Right ventricle myocardium inferior (tissue), 1 donor: ENCODE results near the gene SH3PXD2B. TPM values are rescaled to one million over a fixed set of nuclear protein-coding genes. Genes with fewer than 3 reads are reported as not detected.
A peak's percentile ranks its signal among the peaks of the same experiment; 100 is the strongest.
"Not testable (repeated sequence)": the region's sequence is repeated elsewhere in the genome, so short reads cannot be mapped to it uniquely, and the experiment has no call there.

Experiments used
- ATAC-seq: fragments of 200-7000 bp; cut with Tn5 transposase; one replicate; pipeline ENCODE4 v1.9.1; 2020; ENCODE audit warnings: mild to moderate bottlenecking, moderate library complexity
- DNase-seq: peaks from one replicate; pipeline ENCODE4 v3.0.0; 2021; ENCODE audit errors: missing footprints
- intact Hi-C: fragments of 100-400 bp; cut with DNase I; formaldehyde crosslinking; loops from one replicate; pipeline ENCODE4 v1.11.0; 2022
- total RNA-seq: library from RNA; stranded (reverse); fragmentation: NEBNext Ultra II Directional; extraction: Animal tissue kit (Norgen Biotek cat#: 25700); gene quantifications from one replicate; pipeline ENCODE4 v1.2.1, GENCODE V29; 2021
- donor health status: DM: no; HTN: yes; CAD: no; lungs with severe emphysema.

The SH3PXD2B gene
- total RNA-seq, 1 donor from 2014 or later: 5.4 TPM

DNA sequence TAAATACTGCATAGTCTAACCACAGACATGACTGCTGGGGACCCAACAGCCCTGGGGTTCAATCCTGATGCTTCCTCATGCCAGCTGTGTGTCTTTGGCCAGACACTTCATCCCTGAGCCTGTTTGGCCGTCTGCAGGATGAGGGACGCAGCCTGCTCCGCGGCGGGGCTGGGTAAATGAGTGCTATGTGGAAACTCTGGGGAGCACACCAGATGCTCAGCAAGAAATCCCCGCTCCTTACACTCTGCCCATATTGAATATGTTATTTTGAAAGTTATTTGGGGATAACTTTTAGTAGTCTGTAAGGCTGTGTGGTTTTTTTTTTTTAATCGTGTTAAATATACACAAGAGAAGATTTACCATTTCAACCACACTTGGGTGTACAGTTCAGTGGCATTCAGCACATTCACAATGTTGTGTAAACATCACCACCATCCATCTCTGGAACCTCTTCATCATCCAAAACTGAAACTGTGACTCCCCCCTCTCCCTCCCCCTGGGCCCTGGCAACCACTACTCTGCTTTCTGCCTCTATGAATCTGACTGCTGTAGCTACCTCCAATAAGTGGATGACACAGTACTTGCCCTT, 42.7 kb downstream of the SH3PXD2B start:
- DNase-seq (peak; percentile 71), ATAC-seq (peak; percentile 18)
- intact Hi-C loops: no loop called here

DNA sequence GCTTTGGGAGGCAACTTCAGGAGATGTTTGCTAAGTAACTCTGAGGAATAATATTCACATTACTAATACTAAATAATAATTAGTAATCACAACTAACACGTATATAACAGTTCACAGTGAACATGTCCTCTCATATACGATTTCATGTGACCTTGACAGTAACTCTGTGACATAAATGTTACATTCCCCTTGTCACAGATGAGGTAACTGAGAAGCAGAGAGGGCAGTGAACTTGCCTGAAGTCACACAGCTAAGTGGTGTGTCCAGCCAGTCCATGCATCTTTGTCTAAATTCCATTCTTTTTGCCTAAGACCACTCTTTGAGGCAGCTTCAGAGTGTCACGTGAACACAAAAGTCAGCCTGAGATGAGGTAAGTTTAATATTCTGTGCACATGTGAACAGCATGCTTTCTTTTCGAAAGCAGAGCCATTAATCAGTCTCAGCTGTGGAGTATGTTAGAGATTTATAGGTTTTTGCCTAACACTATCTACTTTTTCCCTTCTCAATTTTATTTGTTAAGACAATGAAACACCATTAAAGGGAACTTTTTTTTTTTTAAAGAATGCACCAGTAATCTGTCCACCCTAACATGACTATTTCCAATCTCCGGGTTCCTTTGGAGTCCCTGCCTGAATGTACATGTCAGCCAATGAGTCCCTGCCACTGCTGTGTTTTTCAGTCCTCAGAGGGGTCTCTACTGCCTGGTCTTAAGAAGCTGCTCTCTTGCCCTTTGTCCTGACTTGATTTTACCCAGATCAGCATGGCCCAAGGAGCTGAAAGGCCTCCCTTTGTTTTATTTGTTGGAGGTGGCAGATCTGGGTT, 43.5 kb downstream of the SH3PXD2B start:
- intact Hi-C loops: no loop called here
- ATAC-seq (no peak), DNase-seq (no peak)

DNA sequence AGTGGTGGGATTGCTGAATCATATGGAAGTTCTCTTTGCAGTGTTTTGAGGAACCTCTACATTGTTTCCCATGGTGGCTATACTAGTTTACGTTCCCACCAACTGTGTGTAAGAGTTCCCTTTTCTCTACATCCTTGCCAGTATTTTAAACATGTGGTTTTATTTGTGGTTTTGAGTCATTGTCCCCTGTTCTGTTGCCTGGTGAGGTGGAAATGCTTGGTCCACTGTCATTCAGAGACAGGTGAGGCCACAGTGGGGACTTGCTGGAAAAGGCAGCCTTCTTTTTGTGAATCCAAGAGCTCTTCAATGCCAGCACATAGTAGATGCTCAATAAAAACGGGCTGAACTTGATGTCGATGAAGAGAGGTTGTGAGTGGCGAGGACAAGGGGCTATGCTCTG, 44.2 kb downstream of the SH3PXD2B start:
- DNase-seq: no peak
- no peak for ATAC-seq
- intact Hi-C loops: no loop called here

DNA sequence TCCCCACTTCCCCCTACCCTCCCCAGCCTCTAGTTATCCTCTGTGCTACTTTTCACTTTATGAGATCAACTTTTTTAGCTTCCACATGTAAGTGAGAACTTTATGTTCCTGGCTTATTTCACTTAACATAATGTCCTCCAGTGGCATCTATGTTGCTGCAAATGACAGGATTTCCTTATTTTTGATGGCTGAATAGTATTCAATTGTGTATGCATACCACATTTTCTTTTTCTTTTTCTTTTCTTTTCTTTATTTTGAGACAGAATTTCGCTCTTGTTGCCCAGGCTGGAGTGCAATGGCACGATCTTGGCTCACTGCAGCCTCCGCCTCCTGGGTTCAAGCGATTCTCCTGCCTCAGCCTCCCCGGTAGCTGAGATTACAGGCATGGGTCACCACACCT, 44.8 kb downstream of the SH3PXD2B start:
- ATAC-seq, intact Hi-C loops, DNase-seq: not testable (repeated sequence)

DNA sequence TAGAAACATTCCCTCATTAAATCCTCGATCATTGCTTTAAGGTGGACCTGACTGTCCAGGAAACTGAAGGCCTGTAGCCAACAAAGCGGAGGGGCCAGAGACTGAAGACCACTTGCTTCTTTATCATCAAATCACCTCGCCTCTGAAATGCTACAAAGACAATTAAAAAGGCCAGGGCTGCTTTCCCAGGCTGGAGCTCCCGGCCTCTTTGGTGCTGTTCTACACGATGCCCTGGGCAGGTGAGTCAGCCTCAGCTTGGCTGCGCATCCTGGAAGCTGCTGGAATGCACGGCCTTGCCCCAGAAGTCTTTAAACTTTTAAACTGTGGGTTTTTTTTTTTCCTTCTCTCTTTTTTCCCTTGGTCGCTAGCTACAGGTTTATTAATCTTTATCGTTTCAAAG, 46.5 kb downstream of the SH3PXD2B start:
- intact Hi-C loops: no loop called here
- ATAC-seq (no peak), DNase-seq (no peak)

DNA sequence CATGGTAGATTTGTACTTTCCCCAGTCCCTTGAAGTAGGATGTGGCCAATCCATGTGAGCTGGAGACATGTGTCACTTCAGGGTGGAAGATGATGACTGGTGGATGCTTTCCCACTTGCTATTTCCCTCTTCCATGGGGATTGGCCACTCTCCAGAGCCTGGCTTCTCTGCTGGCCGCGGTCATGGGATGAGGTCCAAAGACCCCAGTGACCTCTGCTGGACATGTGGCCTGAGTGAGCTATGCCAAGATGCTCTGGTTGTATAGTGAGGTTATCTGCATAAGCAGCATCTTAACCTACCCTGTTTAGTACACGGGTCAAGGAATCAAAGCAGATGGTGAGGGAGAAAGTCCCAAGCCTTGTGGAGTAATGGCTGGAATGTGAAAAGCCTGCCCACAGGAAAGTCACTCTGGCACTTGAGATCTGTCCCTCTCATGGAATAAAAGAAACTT, 47.1 kb downstream of the SH3PXD2B start:
- DNase-seq (no peak), ATAC-seq (no peak)
- intact Hi-C loops: no loop called here

DNA sequence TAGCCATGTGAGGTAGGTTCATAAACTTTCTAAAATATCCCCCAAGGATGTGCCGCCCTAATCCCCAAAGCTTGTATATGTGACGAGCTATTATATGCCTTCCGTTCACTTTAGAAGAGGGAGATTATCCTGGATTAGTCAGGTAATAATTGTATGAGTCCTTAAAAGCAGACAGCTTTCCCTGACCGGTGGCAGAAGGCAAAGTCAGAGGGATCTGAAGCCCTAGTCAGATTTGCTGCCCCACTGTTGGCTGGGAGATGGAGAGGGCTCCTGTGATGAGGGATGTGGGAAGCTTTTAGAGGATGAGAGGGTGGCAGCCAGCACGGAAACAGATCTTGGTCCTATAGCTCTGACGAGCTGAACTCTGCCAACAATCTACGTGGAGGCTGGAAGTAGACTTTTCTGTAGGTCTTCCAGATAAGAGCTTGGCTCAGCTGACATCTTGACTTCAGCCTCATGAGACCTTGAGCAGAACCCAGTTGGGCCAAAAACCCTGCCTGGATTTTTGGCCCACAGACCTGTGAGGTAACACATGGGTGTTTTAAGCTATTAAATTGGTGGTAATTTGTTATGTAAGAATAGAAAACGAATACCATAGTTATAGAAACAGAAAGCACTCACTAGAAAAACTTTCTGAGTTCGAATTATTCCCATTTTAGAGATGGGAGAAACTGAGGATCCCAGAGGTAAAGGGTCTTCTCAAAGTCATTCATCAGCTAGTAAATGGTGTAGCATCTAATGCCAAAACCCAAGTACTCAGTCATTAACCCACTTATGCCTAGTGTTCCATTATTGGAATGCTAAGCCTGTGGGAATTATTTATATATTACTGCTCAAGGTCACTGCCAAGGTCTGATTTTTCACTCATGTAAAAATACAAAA, 48.9 kb downstream of the SH3PXD2B start:
- DNase-seq (no peak), ATAC-seq (no peak)
- intact Hi-C loops: no loop called here

DNA sequence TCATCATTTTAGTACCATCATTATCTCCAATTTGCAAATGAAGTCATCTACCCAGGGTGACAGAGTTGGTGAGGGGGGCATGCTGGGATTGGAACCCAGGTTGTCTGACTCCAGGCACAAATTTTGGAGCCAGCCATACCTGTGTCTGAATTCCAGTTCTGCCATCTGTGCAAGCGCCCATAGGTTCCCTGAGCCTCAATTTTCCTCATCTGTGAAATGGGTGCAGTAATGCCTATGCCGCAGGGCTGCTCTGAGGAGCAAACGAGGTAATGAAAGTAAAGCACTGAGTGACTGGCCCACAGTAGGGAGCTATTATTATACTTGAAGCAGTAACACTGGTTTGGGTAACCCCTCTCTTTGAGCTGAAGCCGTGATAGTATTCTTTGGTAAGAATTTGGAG, 49.6 kb downstream of the SH3PXD2B start:
- ATAC-seq: no peak
- DNase-seq: no peak
- intact Hi-C loops: no loop called here

DNA sequence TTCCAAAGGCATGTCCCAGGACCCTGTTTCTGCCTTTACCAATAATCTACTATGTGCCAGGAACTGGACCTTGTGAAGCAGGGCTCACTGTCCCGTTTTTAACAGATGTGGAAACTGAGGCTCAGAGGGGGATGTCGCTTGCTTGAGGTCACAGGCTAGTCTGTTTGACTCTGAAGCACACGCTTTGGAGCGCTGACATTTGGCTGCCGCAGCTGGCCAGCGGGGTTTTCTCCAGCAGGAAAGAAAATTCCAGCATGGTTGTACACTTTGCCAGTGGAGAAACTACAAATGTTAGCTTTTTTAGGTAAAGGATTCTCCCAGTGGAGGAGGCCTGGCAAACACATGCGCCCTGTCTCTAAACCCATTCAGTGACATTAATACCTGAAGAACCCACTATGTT, 50.5 kb downstream of the SH3PXD2B start:
- intact Hi-C loops: no loop called here
- ATAC-seq (peak; percentile 66), DNase-seq (no peak)

DNA sequence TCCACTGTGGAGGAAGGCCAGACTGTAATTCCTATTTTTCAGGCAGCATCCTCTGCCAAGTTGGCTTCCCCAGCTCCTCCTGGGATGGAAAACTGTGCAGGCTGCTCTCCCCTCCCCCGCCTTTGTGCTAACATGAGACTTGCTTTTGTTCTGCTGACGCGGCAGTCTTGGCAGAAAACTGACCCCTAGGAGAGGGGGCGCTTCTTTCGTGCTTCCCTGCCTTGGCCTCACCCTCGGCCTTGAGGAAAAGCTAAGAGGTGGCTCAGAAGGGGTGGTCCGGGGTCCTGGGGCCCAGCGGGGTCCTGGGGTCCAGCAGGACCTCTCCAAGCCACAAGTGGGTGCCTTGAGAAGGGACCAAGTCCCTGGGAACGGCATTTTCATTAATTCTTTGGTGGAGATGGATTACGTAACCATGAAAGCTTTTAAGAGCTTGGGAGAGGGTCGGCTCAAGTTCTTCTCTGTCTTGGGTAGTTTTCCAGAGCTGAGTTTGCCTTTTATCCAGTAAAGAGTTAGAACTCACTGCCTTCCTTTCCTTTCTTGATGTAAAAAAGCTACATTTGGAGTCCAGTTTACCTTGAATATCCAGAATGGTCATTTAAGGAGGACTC, 51.0 kb downstream of the SH3PXD2B start:
- peak; percentile 89 for DNase-seq
- intact Hi-C loops: no loop called here
- ATAC-seq: peak; percentile 92

DNA sequence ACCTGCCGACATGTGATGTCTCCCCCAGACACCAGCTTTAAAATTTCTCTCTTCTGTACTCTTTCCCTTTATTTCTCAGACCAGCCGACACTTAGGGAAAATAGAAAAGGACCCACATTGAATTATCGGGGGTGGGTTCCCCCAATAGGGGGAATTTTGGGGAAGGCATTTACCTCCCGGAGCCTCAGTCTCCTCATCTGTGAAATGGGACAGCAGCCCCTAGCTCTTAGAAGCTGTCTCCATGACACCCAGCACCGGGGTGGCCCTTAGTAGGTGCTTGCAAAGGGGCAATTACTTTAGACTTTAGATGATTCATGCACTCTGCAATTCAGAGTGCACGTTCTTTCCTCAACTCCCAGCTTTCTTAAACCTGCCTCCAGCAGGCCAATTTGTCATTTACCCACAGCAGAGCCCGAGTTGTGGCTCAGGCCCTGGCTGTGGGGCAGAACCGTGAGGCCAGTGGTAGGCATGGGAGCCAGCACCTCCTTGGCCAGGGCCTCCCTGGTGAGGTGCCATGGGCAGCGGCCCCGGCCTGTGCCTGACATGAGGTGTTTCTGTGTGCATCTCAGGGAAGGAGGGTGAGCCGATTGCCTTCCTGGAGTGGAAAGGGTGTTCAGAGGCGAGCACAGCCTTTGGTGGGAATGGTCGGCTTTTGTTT, 51.7 kb downstream of the SH3PXD2B start:
- intact Hi-C loops: no loop called here
- ATAC-seq (no peak), DNase-seq (no peak)

DNA sequence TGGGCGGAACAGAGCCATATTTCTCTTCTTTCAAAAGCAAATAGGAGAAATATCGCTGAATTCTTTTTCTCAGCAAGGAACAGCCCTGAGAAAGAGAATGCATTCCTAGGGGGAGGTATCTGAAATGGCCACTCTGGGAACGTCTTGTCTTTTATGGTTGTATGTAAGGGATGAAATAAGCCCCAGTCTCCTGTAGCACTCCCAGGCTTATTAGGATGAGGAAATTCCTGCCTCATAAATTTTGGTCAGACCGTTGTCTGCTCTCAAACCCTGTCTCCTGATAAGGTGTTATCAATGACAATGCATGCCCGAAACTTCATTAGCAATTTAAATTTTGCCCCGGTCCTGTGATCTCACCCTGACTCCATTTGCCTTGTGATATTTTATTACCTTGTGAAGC, 52.3 kb downstream of the SH3PXD2B start:
- intact Hi-C loops, ATAC-seq, DNase-seq: not testable (repeated sequence)

DNA sequence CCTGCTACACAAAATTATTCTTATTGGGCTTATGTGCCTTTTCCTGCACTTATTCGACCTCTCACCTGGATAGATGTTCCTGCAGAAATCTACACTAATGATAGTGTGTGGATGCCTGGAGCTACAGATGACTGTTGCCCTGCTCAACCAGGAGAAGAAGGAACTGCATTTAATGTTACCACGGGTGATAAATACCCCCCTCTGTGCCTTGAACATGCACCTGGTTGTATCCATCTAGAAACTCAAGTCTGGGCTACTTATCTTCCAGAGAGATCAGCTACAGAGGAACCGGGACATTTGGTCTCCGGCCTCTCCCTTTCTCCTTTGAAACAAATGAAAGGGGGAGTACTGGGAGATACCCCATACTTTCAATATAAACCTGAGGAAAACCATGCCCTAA, 54.5 kb downstream of the SH3PXD2B start:
- no peak for ATAC-seq
- no peak for DNase-seq
- intact Hi-C loops: no loop called here

DNA sequence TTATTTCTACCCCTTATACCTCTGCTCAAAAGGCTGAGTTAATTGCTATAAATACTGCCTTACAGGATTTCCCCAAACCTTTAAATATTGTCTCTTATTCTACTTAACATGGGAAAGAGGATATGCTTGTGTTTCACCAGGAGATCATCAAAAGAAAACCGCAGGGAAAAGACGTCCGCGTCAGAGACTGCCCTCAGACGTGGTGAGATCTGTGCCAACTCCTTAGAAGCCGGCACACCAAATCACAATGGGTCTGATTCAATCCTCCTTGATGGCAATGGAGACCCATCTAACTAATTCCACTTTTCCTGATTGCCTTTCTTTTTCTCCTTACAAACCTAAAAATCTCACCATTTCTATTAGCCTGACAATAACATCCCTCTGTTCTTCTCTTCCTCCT, 55.0 kb downstream of the SH3PXD2B start:
- ATAC-seq (no peak), DNase-seq (no peak)
- intact Hi-C loops: no loop called here

DNA sequence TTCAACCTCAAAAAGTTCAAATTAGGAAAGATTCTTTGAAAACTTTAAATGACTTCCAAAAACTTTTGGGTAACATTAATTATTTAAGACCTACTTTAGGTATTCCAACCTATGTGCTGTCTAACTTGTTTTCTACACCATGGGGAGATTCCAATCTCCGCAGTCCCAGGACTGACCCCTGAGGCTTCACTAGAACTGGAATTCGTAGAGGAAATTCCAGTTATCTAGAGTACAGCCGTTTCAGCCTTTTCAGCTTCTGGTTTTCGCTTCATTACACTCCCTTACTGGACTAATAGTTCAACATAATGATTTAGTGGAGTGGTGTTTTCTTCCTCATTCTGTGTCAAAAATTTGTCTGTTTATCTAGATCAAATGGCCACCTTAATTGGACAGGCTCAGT, 55.7 kb downstream of the SH3PXD2B start:
- ATAC-seq, DNase-seq, intact Hi-C loops: not testable (repeated sequence)

DNA sequence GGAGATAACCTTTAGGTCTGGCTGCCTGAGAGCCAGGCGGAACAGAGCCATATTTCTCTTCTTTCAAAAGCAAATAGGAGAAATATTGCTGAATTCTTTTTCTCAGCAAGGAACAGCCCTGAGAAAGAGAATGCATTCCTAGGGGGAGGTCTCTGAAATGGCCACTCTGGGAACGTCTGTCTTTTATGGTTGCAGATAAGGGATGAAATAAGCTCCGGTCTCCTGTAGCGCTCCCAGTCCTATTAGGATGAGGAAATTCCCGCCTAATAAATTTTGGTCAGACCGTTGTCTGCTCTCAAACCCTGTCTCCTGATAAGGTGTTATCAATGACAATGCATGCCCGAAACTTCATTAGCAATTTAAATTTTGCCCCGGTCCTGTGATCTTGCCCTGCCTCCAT, 57.3 kb downstream of the SH3PXD2B start:
- intact Hi-C loops, ATAC-seq, DNase-seq: not testable (repeated sequence)

DNA sequence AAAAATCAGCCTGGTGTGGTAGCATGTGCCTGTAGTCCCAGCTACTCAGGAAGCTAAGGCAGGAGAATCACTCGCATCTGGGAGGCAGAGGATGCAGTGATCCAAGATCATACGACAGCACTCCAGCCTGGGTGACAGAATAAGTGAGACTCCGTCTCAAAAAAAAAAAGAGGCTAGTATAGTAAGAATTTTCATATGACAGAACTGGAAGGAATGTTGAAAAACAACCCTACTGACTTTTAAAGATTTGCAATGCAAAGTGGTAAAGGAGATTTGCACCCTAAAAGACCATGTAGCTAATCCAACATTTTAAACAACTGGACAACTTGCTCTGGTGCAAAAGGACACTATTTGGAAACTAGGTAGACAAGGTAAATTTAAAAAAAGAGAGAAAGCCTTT, 58.1 kb downstream of the SH3PXD2B start:
- no peak for DNase-seq
- intact Hi-C loops: no loop called here

DNA sequence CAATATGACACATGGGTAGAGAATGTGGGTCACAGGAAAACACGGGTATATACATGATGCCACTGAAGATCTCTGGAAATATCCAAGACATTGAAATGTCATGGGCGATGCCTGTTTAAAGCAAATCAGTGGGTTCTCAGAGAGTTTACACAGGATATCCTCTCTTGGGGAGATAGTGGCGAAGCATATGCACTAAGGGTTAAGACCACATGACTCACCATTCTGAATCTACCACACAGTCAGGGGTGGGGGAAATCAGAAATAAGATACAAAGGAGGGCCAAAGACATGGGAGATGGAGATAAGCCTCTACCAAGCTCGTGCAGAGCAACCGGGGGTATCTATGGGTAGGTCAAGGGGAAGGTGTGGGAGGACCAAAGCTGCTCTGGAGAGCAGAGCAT, 58.8 kb downstream of the SH3PXD2B start:
- intact Hi-C loops: no loop called here
- no peak for ATAC-seq
- DNase-seq: no peak

More for the DNA sequence above, 58.1 kb downstream of the SH3PXD2B start:
- ATAC-seq: no peak
